Hematopoietic multipotent progenitor cell treated with erythropoietin and hydrocortisone succinate and interleukin-3 and kit ligand, for 4 days (in vitro differentiated cells): ENCODE measurements around the gene PTCRA.
"Not testable (repeated sequence)": the region's sequence is repeated elsewhere in the genome, so short reads cannot be mapped to it uniquely, and the experiment has no call there.

Experiments used
- DNase-seq: peaks from one replicate; pipeline ENCODE4 v3.0.0-alpha.2; 2015

PTCRA gene, protein sequence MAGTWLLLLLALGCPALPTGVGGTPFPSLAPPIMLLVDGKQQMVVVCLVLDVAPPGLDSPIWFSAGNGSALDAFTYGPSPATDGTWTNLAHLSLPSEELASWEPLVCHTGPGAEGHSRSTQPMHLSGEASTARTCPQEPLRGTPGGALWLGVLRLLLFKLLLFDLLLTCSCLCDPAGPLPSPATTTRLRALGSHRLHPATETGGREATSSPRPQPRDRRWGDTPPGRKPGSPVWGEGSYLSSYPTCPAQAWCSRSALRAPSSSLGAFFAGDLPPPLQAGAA

DNA sequence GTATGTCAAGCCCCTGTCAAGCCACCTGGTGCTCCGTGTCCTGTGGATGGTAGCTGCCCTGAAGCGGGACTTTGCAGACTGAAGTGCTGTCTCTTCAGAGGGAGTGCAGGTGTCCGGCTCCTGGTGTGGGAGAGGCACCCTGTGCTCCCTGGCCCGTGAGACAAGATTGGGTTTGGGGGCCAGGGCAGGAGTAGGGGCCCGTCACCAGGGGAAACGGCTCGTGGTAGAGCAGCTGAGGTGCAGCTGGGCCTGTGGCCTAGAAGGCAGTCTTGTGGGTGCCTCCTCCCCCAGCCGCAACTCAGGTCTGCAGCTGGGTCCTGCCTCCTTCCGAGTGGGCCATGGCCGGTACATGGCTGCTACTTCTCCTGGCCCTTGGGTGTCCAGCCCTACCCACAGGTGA, at the start of gene PTCRA:
Gene PTCRA, plus strand, starts transcription at position 322 of the 400 bp plus-strand sequence. Its CDS starts 17 bp downstream, at position 339.
- no peak for DNase-seq

DNA sequence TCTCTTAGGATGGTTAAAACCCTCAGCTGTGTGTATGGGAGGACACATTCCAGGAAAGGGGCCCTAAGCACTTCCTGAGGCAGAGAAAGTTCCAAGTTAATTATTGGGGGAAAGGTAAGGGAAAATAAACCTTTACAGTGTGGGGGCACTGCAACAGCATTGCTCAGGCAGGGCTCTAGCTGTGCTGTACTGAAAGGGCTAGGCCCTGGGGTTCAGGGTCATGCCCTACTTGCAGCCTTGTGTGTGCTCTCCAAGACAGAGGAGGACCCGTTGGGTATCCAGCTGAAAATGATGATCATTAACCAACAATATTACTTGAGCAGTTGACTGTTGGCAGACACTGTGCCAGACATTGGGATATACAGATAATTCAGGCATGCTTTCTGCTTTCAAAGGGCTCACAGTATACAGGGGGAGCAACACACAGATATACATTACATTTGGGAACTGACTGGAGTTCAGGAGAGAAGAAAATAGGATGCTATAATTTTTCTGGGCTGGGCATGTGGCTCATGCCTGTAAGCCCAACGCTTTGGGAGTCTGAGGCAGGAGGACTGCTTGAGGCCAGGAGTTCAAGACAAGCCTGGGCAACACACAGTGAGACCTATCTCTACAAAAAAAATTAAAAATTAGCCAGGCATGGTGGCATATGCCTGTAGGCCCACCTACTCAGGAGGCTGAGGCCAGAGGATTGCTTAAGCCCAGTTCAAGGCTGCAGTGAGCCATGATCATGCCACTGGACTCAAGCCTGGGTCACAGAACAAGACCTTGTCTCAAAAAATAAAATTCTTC, 45.5 kb upstream of the PTCRA start:
- no peak for DNase-seq

DNA sequence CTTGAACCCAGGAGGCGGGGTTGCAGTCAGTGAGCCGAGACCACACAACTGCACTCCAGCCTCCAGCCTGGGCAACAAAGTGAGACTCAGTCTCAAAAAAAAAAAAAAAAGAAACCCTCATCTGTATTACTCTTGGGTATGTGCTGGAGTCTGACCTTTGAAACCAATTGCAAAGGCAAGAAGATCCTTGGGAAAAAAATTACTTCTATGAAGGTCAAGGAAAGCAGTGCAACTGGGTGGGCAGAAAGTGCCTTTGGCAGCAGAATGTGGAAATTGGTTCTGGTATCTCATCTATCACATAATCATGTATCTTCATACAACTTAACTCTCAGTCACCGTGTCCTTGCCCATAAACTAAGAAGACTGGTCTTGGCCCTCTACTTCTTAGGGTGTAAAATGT, 44.1 kb upstream of the PTCRA start:
- DNase-seq = no peak

DNA sequence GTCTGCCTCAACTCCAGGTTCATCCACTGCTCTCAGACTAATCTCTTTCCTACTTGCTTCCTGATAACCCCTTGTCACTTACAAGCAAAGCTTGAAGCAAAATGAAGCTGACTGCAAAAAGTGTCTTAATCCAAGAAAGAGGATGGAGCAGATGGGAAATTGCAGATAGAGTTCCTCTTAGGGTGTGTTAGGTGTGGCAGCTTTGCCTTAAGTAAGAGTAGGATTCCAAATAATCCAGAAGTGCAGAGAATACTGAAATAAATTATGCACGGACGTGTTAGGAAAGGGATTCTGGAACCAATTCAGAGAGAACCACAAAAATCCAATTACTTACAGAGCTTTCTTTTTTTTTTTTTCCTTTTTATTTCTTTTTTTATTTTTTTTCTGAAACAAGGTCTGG, 42.5 kb upstream of the PTCRA start:
- no peak for DNase-seq

DNA sequence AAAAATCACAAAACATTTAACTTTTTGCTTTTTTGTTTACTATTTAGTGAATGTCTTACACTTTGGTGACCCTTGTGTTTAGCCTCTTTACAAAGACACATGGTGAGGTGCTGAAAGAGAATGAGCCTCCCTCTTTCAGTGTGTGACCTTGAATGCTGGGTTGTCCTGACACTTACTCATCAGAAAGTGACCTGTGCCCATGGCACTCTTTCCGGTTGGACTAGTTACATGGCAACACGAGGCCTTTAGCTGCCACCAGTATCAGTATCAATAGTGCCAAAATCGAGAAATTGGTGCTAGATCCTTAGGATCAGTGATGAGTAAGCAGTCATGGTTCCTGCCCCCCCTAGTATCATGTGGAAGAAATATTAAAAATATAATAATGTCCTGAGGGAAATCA, 38.2 kb upstream of the PTCRA start:
- DNase-seq = no peak

DNA sequence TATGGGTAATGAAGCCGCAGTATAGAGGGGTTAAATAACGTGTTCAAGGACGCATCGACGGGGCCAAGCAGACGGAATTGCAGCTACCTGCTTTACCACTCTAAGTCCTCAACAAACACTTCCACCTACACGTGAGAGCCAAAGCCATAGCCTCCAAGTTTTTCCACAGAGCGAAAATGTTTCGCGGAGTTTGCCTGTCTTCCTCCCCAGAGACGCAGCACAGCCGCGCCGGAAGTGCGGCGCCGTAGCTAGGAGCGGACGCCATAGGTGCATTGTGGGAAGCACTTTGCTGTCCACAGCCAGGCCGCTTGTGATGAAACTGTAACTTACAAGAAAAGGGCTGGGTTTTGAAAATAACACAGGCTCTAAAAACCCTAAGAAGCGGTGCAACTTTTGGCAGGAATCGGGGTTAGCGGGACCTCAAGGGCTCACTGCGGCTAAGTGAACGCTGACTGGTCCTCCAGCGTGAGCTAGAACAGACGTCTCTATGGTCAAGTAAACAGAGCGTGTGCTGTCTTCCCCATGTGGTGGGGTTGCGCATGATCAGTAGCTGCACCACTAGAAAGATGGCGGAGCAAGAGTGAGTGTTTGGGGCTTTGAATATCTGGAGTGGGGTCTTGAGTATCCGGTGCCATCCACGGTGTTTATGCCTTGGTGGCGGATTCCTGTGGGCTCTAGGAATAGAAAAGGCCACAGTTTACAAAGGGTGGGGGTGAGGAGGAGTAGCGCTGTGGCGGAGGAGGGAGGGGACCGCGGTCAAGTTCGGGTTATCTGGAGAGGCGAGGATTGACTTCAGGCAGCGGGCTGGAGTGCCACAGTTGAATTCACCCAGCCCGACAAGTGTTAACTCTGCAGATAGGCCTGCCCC, 36.2 kb upstream of the PTCRA start, which contains the start of gene RPL7L1:
Gene RPL7L1, plus strand, starts transcription at position 245 of the 868 bp plus-strand sequence. Its CDS starts 295 bp downstream, at position 540.
- peak; percentile 96 for DNase-seq

GRCh38 chr6:42880240-42880817, 35.5 kb upstream of the PTCRA start:
- not testable (repeated sequence) for DNase-seq

DNA sequence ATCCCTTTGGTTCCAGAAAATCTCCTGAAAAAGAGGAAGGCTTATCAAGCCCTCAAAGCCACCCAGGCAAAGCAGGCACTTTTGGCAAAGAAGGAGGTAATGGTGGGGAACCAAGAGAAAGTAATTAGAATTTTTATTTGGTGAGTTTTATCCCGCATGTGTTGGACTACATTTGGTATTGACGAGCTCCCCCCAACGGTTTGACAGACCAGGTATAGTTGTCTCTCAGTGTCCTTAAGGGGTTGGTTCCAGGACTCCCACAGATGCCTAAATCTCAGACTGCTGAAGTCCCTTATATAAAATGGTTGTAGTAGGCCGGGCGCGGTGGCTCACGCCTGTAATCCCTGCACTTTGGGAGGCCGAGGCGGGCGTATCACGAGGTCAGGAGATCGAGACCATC, 35.0 kb upstream of the PTCRA start:
- DNase-seq = peak; percentile 24

DNA sequence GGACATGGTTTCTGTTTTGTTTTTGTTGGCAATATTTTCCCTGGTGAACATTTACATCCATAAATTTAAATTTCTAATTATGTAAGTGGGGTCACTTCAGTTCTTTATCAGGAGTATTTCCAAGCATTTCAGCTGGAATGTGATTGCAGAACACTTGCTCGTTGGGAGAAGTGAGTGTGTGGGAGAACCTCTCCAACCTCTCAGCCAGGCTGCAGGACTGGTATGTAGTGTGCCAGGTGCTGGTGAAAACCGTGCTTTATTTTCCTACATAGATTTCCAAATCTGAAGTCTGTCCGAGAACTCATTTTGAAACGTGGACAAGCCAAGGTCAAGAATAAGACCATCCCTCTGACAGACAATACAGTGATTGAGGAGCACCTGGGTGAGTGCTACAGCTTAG, 30.2 kb upstream of the PTCRA start:
- no peak for DNase-seq

GRCh38 chr6:42888201-42888600, 27.7 kb upstream of the PTCRA start:
- DNase-seq = not testable (repeated sequence)

GRCh38 chr6:42889815-42890214, 26.0 kb upstream of the PTCRA start:
- peak; percentile 33 for DNase-seq

GRCh38 chr6:42890311-42891198, 25.3 kb upstream of the PTCRA start:
- peak; percentile 98 for DNase-seq

DNA sequence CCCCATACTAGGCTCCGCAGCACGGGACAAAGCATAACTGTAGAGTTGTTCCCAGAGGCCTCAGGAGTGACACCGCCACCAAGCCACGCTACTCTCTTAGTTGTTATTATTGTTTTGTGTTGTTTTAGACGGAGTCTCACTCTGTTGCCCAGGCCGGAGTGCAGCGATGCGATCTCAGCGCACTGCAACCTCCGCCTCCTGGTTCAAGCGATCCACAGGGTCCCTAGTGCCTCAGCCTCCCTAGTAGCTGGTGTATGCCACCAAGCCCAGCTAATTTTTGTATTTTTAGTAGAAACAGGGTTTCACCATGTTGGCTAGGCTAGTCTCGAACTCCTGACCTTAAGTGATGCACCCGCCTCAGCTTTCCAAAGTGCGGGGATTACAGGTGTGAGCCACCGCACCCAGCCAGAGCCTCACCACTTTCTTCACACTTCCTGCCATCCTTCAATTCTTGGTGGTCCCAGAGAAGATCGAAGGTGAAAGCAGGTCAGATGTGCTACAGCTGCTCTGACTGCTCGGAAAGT, 24.6 kb upstream of the PTCRA start:
- no peak for DNase-seq

GRCh38 chr6:42894041-42894828, 21.6 kb upstream of the PTCRA start:
- DNase-seq = peak; percentile 96

- no peak for DNase-seq
Observed at GRCh38 chr6:42896178-42896719, 19.6 kb upstream of the PTCRA start.

GRCh38 chr6:42898891-42899361, 16.9 kb upstream of the PTCRA start:
- DNase-seq = peak; percentile 91

GRCh38 chr6:42899871-42900270, 16.0 kb upstream of the PTCRA start:
- DNase-seq = no peak

- peak; percentile 96 for DNase-seq
Observed at GRCh38 chr6:42901538-42901957, 14.3 kb upstream of the PTCRA start.

DNA sequence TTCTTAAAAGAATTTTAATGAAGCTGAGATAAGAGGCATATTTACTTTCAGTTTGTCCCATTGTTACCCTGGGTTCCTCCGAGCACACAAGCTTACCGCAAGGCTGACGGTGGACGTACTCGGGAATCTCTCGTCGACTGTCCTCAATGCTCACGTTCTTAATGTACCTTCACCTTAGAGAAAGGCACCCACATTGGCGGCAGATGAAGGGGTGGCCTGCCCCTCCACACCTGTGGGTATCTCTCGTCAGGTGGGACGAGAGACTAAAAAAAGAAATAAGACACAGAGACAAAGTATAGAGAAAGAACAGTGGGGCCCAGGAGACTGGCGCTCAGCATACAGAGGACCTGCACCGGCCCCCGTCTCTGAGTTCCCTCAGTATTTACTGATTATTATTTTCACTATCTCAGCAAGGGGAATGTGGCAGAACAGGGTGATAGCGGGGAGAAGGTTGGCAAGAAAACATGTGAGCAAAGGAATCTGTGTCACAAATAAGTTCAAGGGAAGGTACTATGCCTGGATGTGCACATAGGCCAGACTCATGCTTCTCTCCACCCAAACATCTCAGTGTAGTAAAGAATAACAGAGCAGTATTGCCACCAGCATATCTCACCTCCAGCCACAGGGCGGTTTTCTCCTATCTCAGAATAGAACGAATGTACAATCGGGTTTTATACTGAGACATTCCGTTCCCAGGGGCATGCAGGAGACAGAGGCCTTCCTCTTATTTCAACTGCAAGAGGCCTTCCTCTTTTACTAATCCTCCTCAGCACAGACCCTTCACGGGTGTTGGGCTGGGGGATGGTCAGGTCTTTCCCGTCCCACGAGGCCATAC, 13.2 kb upstream of the PTCRA start:
- peak; percentile 70 for DNase-seq
